Endothelial cell of umbilical vein (primary cell): ENCODE results near the gene PTPRD. TPM values are rescaled to one million over a fixed set of nuclear protein-coding genes. Genes with fewer than 3 reads are reported as not detected.

ENCODE experiments used
- BruUV-seq: library from RNA; stranded (reverse); fragments of 400-500 nt; replicated peaks from 2 replicates; lab custom pipeline; 2021; lab: Mats Ljungman, UMichigan
- CTCF ChIA-PET: fragments of 300-600, 350-600 bp; sonication (Branson Sonifier 250); formaldehyde crosslinking; loops from one replicate; lab custom pipeline; 2021; ENCODE audit warnings: antibody characterized with exemption, inconsistent platforms; lab: Charles Lee
- POLR2A ChIA-PET: fragments of 300-600, 350-600 bp; sonication (Branson Sonifier 250); formaldehyde crosslinking; loops from one replicate; lab custom pipeline; 2021; ENCODE audit warnings: antibody characterized with exemption, inconsistent platforms; lab: Charles Lee
- DNase-seq: peaks from one replicate; pipeline ENCODE4 v3.0.0-alpha.2; 2011; ENCODE audit warnings: low read depth, low spot score
- FAIRE-seq: peaks from 2 replicates; lab custom pipeline; 2011; peaks lifted over from hg19 to GRCh38; lab: Jason Lieb, UNC
- H2AFZ ChIP-seq: 2 replicates; pipeline ENCODE4 v1.6.0; 2012; ENCODE audit warnings: low read depth, low read length, control low read depth, inconsistent platforms
- H3K27ac ChIP-seq: 2 replicates; pipeline ENCODE4 v1.5.1; 2011; ENCODE audit warnings: low read depth, mild to moderate bottlenecking, control low read depth, low read length, moderate library complexity; ENCODE audit not compliant: insufficient read depth
- H3K27me3 ChIP-seq, 2 experiments: 2 replicates each; pipeline versions ENCODE4 v1.6.0 to v1.6.1; 2011; ENCODE audit warnings: low read length in 2 of 2, mixed read lengths in 1 of 2; ENCODE audit not compliant: control insufficient read depth in 2 of 2, insufficient read depth in 2 of 2
- H3K36me3 ChIP-seq, 2 experiments: 2 replicates in 1 of 2; 3 replicates in 1 of 2; pipeline ENCODE4 v1.5.1; 2011; ENCODE audit warnings: low read length in 2 of 2, mild to moderate bottlenecking in 1 of 2, moderate library complexity in 1 of 2; ENCODE audit not compliant: control insufficient read depth in 2 of 2, insufficient read depth in 2 of 2; ENCODE audit errors: extremely low read depth in 1 of 2
- H3K4me1 ChIP-seq: 3 replicates; pipeline ENCODE4 v1.5.1; 2011; ENCODE audit warnings: mild to moderate bottlenecking, low read length; ENCODE audit not compliant: control insufficient read depth, insufficient read depth; ENCODE audit errors: extremely low read depth
- H3K4me2 ChIP-seq: 2 replicates; pipeline ENCODE4 v1.6.1; 2011; ENCODE audit warnings: low read length, control low read depth, mixed read lengths; ENCODE audit not compliant: insufficient read depth
- H3K4me3 ChIP-seq, 3 experiments: fragments of 200-600 bp in 1 of 3; sonication (generic), shearing (Covaris generic) in 1 of 3; replicated peaks in 1 of 3; 2 replicates each; pipeline ENCODE4 v1.5.1; 2011 to 2016; ENCODE audit warnings: control low read depth in 3 of 3, low read length in 3 of 3, mild to moderate bottlenecking in 2 of 3, inconsistent platforms in 1 of 3, low read depth in 1 of 3, moderate library complexity in 1 of 3; ENCODE audit not compliant: insufficient read depth in 1 of 3
- H3K79me2 ChIP-seq: 2 replicates; pipeline ENCODE4 v1.6.0; 2012; ENCODE audit warnings: low read length, inconsistent platforms; ENCODE audit not compliant: control insufficient read depth, insufficient read depth
- H3K9ac ChIP-seq: replicated peaks from 2 replicates; pipeline ENCODE3; 2011; ENCODE audit warnings: low read length, control low read depth; ENCODE audit not compliant: insufficient read depth; ENCODE audit errors: extremely low read depth
- H3K9me1 ChIP-seq: replicated peaks from 3 replicates; pipeline ENCODE4 v1.6.0; 2011; ENCODE audit warnings: mild to moderate bottlenecking, low read length; ENCODE audit not compliant: control insufficient read depth, insufficient read depth; ENCODE audit errors: extremely low read depth
- H3K9me3 ChIP-seq: replicated peaks from 2 replicates; pipeline ENCODE4 v1.5.1; 2012; ENCODE audit warnings: low read length, inconsistent platforms; ENCODE audit not compliant: control insufficient read depth, insufficient read depth
- H4K20me1 ChIP-seq: replicated peaks from 2 replicates; pipeline ENCODE3; 2011; ENCODE audit warnings: mild to moderate bottlenecking, low read length; ENCODE audit not compliant: control insufficient read depth, insufficient read depth; ENCODE audit errors: extremely low read depth
- EZH2 ChIP-seq: IDR thresholded peaks from 2 replicates; pipeline ENCODE4 v1.6.1; 2012; ENCODE audit warnings: borderline replicate concordance, low read depth, mild to moderate bottlenecking, moderate library complexity, low read length, inconsistent platforms; ENCODE audit not compliant: severe bottlenecking
- FOS ChIP-seq: IDR thresholded peaks from 2 replicates; pipeline ENCODE4 v1.6.1; 2011; ENCODE audit warnings: mild to moderate bottlenecking, low read length, moderate library complexity, borderline replicate concordance; ENCODE audit not compliant: insufficient read depth
- GATA2 ChIP-seq: IDR thresholded peaks from 2 replicates; pipeline ENCODE4 v1.7.0; 2011; ENCODE audit warnings: low read depth, mild to moderate bottlenecking, moderate library complexity, mixed read lengths, low read length; ENCODE audit not compliant: insufficient read length, insufficient read depth
- JUN ChIP-seq: IDR thresholded peaks from 2 replicates; pipeline ENCODE4 v1.6.1; 2011; ENCODE audit warnings: borderline replicate concordance, low read depth; ENCODE audit not compliant: insufficient read length, insufficient read depth
- MYC ChIP-seq: IDR thresholded peaks from one replicate; pipeline ENCODE4 v1.6.1; 2011; ENCODE audit warnings: mild to moderate bottlenecking, low read depth, low read length
- POLR2A ChIP-seq: IDR thresholded peaks from 2 replicates; pipeline ENCODE4 v1.6.1; 2012; ENCODE audit warnings: low read depth, mild to moderate bottlenecking, control low read depth, low read length
- POLR2AphosphoS5 ChIP-seq: IDR thresholded peaks from 2 replicates; pipeline ENCODE4 v1.6.1; 2012; ENCODE audit warnings: low read depth, mild to moderate bottlenecking, control low read depth, low read length, moderate library complexity; ENCODE audit not compliant: insufficient read depth
- dilution Hi-C: fragments of 300-500 bp; cut with MboI; formaldehyde crosslinking; loops from one replicate; pipeline ENCODE4 v1.15.0; 2019; ENCODE audit warnings: low sequenced_read_pairs; ENCODE audit not compliant: extremely low pct_ligation_motif_present
- intact Hi-C: fragments of 100-400 bp; cut with micrococcal nuclease; formaldehyde crosslinking; loops from one replicate; pipeline ENCODE4 v1.10.0; 2022
- polyA plus RNA-seq, 4 experiments: library from polyadenylated mRNA; depleted of rRNA in 3 of 4; stranded (reverse) in 3 of 4; unstranded in 1 of 4; fragments of >200 nt; gene quantifications; 2 replicates each; pipeline versions ENCODE4 v1.2.1 to v1.2.3, GENCODE V29; 2011 to 2012; ENCODE audit warnings: missing spikeins in 1 of 4
- total RNA-seq: library from RNA; stranded (reverse); gene quantifications from 2 replicates; pipeline ENCODE4 v1.2.3, GENCODE V29; 2021
- TF ChIP-seq, protein P1 (sequence below): IDR thresholded peaks from 2 replicates; pipeline ENCODE4 v1.6.1; 2011; ENCODE audit not compliant: insufficient read depth, insufficient read length
- TF ChIP-seq, protein P2 (sequence below), 2 donors: IDR thresholded peaks; 1 replicate in 1 of 2; 2 replicates in 1 of 2; pipeline ENCODE4 v1.5.1; 2011; ENCODE audit warnings: low read length in 2 of 2, mild to moderate bottlenecking in 2 of 2, moderate library complexity in 2 of 2, control low read depth in 1 of 2, inconsistent platforms in 1 of 2, low read depth in 1 of 2; ENCODE audit not compliant: insufficient read depth in 1 of 2; ENCODE audit errors: extremely low read depth in 1 of 2

Gene PTPRD
- total and polyA plus RNA-seq, 2 donors (not counting 3 experiments of a cell fraction or from before 2014, with no cell fraction given), result 5.5 to 5.7 TPM

DNA sequence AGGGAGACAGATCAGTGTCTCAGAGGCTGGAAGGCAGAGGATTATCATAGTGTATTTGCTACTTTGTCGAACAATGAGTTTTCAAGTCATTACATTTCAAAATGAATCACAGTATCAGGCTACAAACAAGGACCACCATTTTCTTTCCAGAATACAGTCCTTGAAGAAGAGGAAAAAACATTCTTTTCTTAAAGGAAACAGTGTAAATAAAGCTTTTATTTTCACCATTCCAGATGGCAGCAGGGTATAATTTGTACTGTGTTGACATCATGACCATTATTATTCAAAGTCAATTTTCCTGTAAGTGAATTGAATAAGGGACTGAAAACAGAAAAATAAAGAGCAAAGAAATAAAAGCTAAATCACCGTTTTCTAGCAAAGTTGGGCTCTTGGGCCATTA is 2076.0 kb downstream of the PTPRD start:
- Histone ChIP-seq H3K4me2 (no peak overlapping the region), H3K27me3 (no peaks in the 10 kb centered on the region), H3K4me3 (no peak overlapping the region), H3K79me2 (no peaks in the 10 kb centered on the region), H3K9me3 (no peaks in the 10 kb centered on the region), H3K36me3 (no peaks in the 10 kb centered on the region), H2AFZ (no peak overlapping the region), H3K9me1 (no peaks in the 10 kb centered on the region), H3K4me1 (no peaks in the 10 kb centered on the region), H3K27ac (no peak overlapping the region), H4K20me1 (no peaks in the 10 kb centered on the region), H3K9ac (no peak overlapping the region)
- POLR2A ChIA-PET, result no interaction called here
- dilution Hi-C loops (no loop called here), intact Hi-C loops (no loop called here)
- FAIRE-seq (no peak), DNase-seq (no peak)
- BruUV-seq, result no TSS peak
- CTCF ChIA-PET, result no interaction called here
- TF ChIP-seq, protein P1, sequence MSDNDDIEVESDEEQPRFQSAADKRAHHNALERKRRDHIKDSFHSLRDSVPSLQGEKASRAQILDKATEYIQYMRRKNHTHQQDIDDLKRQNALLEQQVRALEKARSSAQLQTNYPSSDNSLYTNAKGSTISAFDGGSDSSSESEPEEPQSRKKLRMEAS, result no peak
- TF ChIP-seq GATA2 (no peak), EZH2 (no peak), FOS (no peak), POLR2AphosphoS5 (no peak), MYC (no peak), JUN (no peak), POLR2A (no peak)
- TF ChIP-seq, protein P2, sequence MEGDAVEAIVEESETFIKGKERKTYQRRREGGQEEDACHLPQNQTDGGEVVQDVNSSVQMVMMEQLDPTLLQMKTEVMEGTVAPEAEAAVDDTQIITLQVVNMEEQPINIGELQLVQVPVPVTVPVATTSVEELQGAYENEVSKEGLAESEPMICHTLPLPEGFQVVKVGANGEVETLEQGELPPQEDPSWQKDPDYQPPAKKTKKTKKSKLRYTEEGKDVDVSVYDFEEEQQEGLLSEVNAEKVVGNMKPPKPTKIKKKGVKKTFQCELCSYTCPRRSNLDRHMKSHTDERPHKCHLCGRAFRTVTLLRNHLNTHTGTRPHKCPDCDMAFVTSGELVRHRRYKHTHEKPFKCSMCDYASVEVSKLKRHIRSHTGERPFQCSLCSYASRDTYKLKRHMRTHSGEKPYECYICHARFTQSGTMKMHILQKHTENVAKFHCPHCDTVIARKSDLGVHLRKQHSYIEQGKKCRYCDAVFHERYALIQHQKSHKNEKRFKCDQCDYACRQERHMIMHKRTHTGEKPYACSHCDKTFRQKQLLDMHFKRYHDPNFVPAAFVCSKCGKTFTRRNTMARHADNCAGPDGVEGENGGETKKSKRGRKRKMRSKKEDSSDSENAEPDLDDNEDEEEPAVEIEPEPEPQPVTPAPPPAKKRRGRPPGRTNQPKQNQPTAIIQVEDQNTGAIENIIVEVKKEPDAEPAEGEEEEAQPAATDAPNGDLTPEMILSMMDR (IDR thresholded peaks at IDR 0.05; ENCODE audit: extremely low read depth in 1 of 2, insufficient read depth in 1 of 2, low read depth in 1 of 2, low read length in 2 of 2), result no peak
